SK-N-SH (cell line): ENCODE measurements around the gene MCF2L2. TPM values are rescaled to one million over a fixed set of nuclear protein-coding genes. Genes with fewer than 3 reads are reported as not detected.

Source experiments
- CTCF ChIA-PET: fragments of 300-600, 350-600 bp; formaldehyde crosslinking; extraction: SDS; loops from one replicate; lab custom pipeline; 2021; lab: Yijun Ruan, JAX
- POLR2A ChIA-PET: fragments of 350-600 bp; sonication (Branson Sonifier 250); formaldehyde crosslinking; extraction: SDS; loops from one replicate; lab custom pipeline; 2020; ENCODE audit warnings: antibody characterized with exemption, inconsistent platforms; lab: Yijun Ruan, JAX
- DNase-seq: peaks from one replicate; pipeline ENCODE4 v3.0.0; 2012
- H2AFZ ChIP-seq: fragments of 200-600 bp; sonication (generic); 2 replicates; pipeline ENCODE4 v1.8.1; 2016; ENCODE audit warnings: antibody characterized with exemption, mild to moderate bottlenecking, low read depth
- H3F3A ChIP-seq: fragments of 200-600 bp; sonication (generic); replicated peaks from 2 replicates; pipeline ENCODE3; 2016; ENCODE audit warnings: antibody characterized with exemption, mild to moderate bottlenecking; ENCODE audit not compliant: insufficient read depth
- H3K27ac ChIP-seq, 2 experiments: fragments of 200-500 bp in 1 of 2; fragments of 200-600 bp in 1 of 2; sonication (Bioruptor generic) in 1 of 2; sonication (generic), shearing (Covaris generic) in 1 of 2; 2 replicates each; pipeline versions ENCODE4 v1.5.1 to v1.6.1; 2014 to 2016; ENCODE audit warnings: low read depth in 2 of 2, inconsistent platforms in 1 of 2, low read length in 1 of 2, mild to moderate bottlenecking in 1 of 2, mixed read lengths in 1 of 2
- H3K27me3 ChIP-seq: fragments of 200-600 bp; sonication (generic), shearing (Covaris generic); 2 replicates; pipeline ENCODE4 v1.6.1; 2016; ENCODE audit warnings: mixed run types; ENCODE audit not compliant: insufficient read depth
- H3K36me3 ChIP-seq, 2 experiments: fragments of 200-500 bp in 1 of 2; fragments of 200-600 bp in 1 of 2; sonication (Bioruptor generic) in 1 of 2; sonication (generic) in 1 of 2; replicated peaks in 1 of 2; 2 replicates each; pipeline versions ENCODE3 to v1.5.1; 2014 to 2016; ENCODE audit warnings: low read length in 1 of 2, mild to moderate bottlenecking in 1 of 2; ENCODE audit not compliant: insufficient read depth in 2 of 2, control insufficient read depth in 1 of 2
- H3K4me1 ChIP-seq, 2 experiments: fragments of 200-500 bp in 1 of 2; fragments of 200-600 bp in 1 of 2; sonication (Bioruptor generic) in 1 of 2; sonication (generic), shearing (Covaris generic) in 1 of 2; 2 replicates each; pipeline versions ENCODE4 v1.5.1 to v1.6.1; 2014 to 2016; ENCODE audit warnings: low read depth in 1 of 2, low read length in 1 of 2, mixed run types in 1 of 2; ENCODE audit not compliant: insufficient read depth in 2 of 2, control insufficient read depth in 1 of 2
- H3K4me2 ChIP-seq: fragments of 200-600 bp; sonication (generic), shearing (Covaris generic); 2 replicates; pipeline ENCODE4 v1.6.1; 2017; ENCODE audit warnings: mixed run types
- H3K4me3 ChIP-seq, 2 experiments: fragments of 200-500 bp in 1 of 2; fragments of 200-600 bp in 1 of 2; sonication (Bioruptor generic) in 1 of 2; sonication (generic), shearing (Covaris generic) in 1 of 2; 2 replicates each; pipeline versions ENCODE4 v1.5.1 to v1.8.1; 2014 to 2016; ENCODE audit warnings: low read depth in 2 of 2, inconsistent platforms in 1 of 2, low read length in 1 of 2, mild to moderate bottlenecking in 1 of 2, mixed read lengths in 1 of 2, moderate library complexity in 1 of 2
- H3K79me2 ChIP-seq: fragments of 200-600 bp; sonication (generic); 2 replicates; pipeline ENCODE4 v1.8.1; 2017; ENCODE audit warnings: mild to moderate bottlenecking; ENCODE audit not compliant: insufficient read depth
- H3K9ac ChIP-seq: fragments of 200-600 bp; sonication (generic); 2 replicates; pipeline ENCODE4 v1.6.1; 2017; ENCODE audit warnings: mixed run types
- H3K9me2 ChIP-seq: fragments of 200-600 bp; sonication (generic); 2 replicates; pipeline ENCODE4 v1.6.1; 2017; ENCODE audit warnings: mixed run types
- H3K9me3 ChIP-seq: fragments of 200-600 bp; sonication (generic); 2 replicates; pipeline ENCODE4 v1.6.1; 2017; ENCODE audit warnings: mixed run types, mild to moderate bottlenecking, moderate library complexity
- H4K20me1 ChIP-seq: fragments of 200-600 bp; sonication (generic); 2 replicates; pipeline ENCODE4 v1.6.1; 2017; ENCODE audit warnings: mild to moderate bottlenecking, mixed run types; ENCODE audit not compliant: insufficient read depth
- CHD2 ChIP-seq: fragments of 150-350 bp; IDR thresholded peaks from 2 replicates; pipeline ENCODE4 v1.6.1; 2018; ENCODE audit warnings: low read length; ENCODE audit not compliant: partially characterized antibody
- FOSL2 ChIP-seq: IDR thresholded peaks from 2 replicates; pipeline ENCODE4 v1.4.0; 2012; ENCODE audit warnings: low read depth, mild to moderate bottlenecking, moderate library complexity, borderline replicate concordance
- FOXJ3 ChIP-seq: sonication (generic); formaldehyde crosslinking; IDR thresholded peaks from 2 replicates; pipeline ENCODE4 v1.5.1; 2020; ENCODE audit warnings: mild to moderate bottlenecking, missing genetic modification reagents
- FOXM1 ChIP-seq: IDR thresholded peaks from 2 replicates; pipeline ENCODE4 v1.4.0; 2012; ENCODE audit warnings: low read depth, mild to moderate bottlenecking
- GABPA ChIP-seq: IDR thresholded peaks from 2 replicates; pipeline ENCODE4 v1.4.0; 2012; ENCODE audit warnings: low read depth, mild to moderate bottlenecking
- IRF3 ChIP-seq: fragments of 150-350 bp; IDR thresholded peaks from 2 replicates; pipeline ENCODE4 v1.6.1; 2016; ENCODE audit warnings: mild to moderate bottlenecking, low read depth, low read length
- MEF2A ChIP-seq: IDR thresholded peaks from 2 replicates; pipeline ENCODE4 v1.4.0; 2012; ENCODE audit warnings: low read depth, borderline replicate concordance
- RCOR1 ChIP-seq: fragments of 150-350 bp; IDR thresholded peaks from 2 replicates; pipeline ENCODE4 v1.6.1; 2017; ENCODE audit warnings: antibody characterized with exemption, low read length
- REST ChIP-seq: IDR thresholded peaks from 2 replicates; pipeline ENCODE4 v1.6.1; 2012; ENCODE audit warnings: mild to moderate bottlenecking, low read depth, low read length, moderate library complexity
- RXRA ChIP-seq: IDR thresholded peaks from 2 replicates; pipeline ENCODE4 v1.4.0; 2012; ENCODE audit warnings: low read depth, mild to moderate bottlenecking, borderline replicate concordance
- SMC3 ChIP-seq: IDR thresholded peaks from 2 replicates; pipeline ENCODE4 v1.6.1; 2012; ENCODE audit warnings: low read depth, low read length, improper control_type of control experiment
- TAF1 ChIP-seq: IDR thresholded peaks from 2 replicates; pipeline ENCODE4 v1.6.1; 2012; ENCODE audit warnings: low read depth, mild to moderate bottlenecking, low read length, moderate library complexity, borderline replicate concordance
- TCF12 ChIP-seq: IDR thresholded peaks from 2 replicates; pipeline ENCODE4 v1.4.0; 2012
- USF1 ChIP-seq: IDR thresholded peaks from 2 replicates; pipeline ENCODE4 v1.4.0; 2012; ENCODE audit warnings: low read depth, borderline replicate concordance
- ZBTB33 ChIP-seq: IDR thresholded peaks from 2 replicates; pipeline ENCODE4 v1.4.0; 2012; ENCODE audit warnings: low read depth, borderline replicate concordance
- WGBS: methylation state at CpG from one replicate; pipeline ENCODE4 v1.1.6; 2017; ENCODE audit warnings: low lambda C conversion rate; 5-methylcytosine and 5-hydroxymethylcytosine counted together
- polyA plus RNA-seq, 3 experiments: library from polyadenylated mRNA; depleted of rRNA; stranded (reverse); fragments of >200 nt; gene quantifications; 2 replicates each; pipeline ENCODE4 v1.2.3, GENCODE V29; 2012
- TF ChIP-seq, protein P1 (sequence below): IDR thresholded peaks from 2 replicates; pipeline ENCODE4 v1.4.0; 2012; ENCODE audit warnings: low read depth

Gene MCF2L2
- polyA plus RNA-seq, 1 of the 3 experiments (the other 2 are of a cell fraction) = 0.56 TPM

GRCh38 chr3:183381179-183381578, 47.2 kb downstream of the MCF2L2 start:
- H3K9me3 ChIP-seq = no peaks in the 10 kb centered on the region
- peaks cover under 1 to 8% of the 10 kb centered on the region in 2 experiments; a peak in 2 of 4 replicates for H3K4me1 ChIP-seq
- H3K79me2 ChIP-seq = no peaks in the 10 kb centered on the region
- TF ChIP-seq RXRA (no peak), USF1 (no peak), ZBTB33 (no peak), CHD2 (no peak), FOSL2 (no peak), GABPA (no peak), FOXJ3 (CRISPR knock-in tag) (no peak), SMC3 (no peak), FOXM1 (no peak), REST (no peak), IRF3 (no peak), TCF12 (no peak), TAF1 (no peak), MEF2A (no peak), RCOR1 (no peak)
- TF ChIP-seq, protein P1, sequence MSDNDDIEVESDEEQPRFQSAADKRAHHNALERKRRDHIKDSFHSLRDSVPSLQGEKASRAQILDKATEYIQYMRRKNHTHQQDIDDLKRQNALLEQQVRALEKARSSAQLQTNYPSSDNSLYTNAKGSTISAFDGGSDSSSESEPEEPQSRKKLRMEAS = no peak
- TF ChIP-seq, all 33 proteins: peak for 0
- no peak overlapping the region for H3K4me2 ChIP-seq
- no peak overlapping the region for H3K4me3 ChIP-seq
- CTCF ChIA-PET = interaction anchor here (0.6 to 12.9 kb wide), 12 partner anchors 9 to 1386 kb away, joined by 3 to 361 read pairs (median 9); partner anchors contain the start of genes B3GNT5 and MCF2L2
- H2AFZ ChIP-seq = 0 out of 2 replicates have a peak overlapping the region, but pooled peaks have one; percentile 43
- 53% methylated on average over 4 of the region's 4 CpGs for WGBS
- DNase-seq = no peak
- H3F3A ChIP-seq = no peaks in the 10 kb centered on the region
- POLR2A ChIA-PET = no interaction called here
- H3K9ac ChIP-seq = no peak overlapping the region
- H3K36me3 ChIP-seq = no peaks in the 10 kb centered on the region
- no peak overlapping the region for H3K27ac ChIP-seq
- no peaks in the 10 kb centered on the region for H3K9me2 ChIP-seq
- no peaks in the 10 kb centered on the region for H4K20me1 ChIP-seq
- H3K27me3 ChIP-seq = no peaks in the 10 kb centered on the region
